ENCODE results near the gene PAN3.
"Not testable (repeated sequence)": the region's sequence is repeated elsewhere in the genome, so short reads cannot be mapped to it uniquely, and the experiment has no call there.

Gene PAN3

DNA sequence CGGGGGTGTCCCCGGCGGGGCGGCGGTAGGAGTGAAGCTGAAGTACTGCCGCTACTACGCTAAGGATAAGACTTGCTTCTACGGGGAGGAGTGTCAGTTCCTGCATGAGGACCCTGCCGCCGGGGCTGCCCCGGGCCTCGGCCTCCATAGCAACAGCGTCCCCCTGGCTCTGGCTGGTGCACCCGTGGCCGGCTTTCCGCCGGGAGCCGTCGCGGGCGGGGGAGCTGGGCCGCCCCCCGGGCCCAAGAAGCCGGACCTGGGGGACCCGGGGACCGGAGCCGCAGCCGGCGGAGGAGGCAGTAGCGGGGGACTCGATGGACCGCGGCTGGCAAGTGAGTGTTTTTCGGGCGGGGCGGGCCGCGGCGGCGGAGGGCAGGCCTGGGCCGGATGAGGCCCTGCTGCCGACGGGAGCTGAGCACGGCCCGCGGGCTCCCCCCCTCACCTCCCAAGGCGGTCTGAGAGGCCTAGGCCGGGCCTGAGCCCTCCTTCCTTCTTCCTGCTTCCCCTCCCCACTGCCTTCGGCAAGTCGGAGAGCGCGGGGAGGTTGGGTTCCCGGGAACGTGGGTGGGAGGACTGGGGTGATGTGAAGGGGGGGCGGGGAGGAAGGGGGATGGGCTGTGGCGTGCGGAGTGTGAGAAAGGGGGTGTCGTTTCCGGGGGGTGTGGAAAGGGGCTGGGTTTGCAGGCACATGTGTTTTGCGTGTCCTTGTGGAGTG is 568 bp downstream of the PAN3 start:
- H3K9me3 ChIP-seq (ENCODE audit: control insufficient read depth in 2 of 2, low read length in 2 of 2) = no peaks in the 10 kb centered on the region
- H3K36me3 ChIP-seq (ENCODE audit: control insufficient read depth in 2 of 2, insufficient read depth in 2 of 2, low read length in 2 of 2) = no peaks in the 10 kb centered on the region
- no peaks in the 10 kb centered on the region for H3K27me3 ChIP-seq (ENCODE audit: control insufficient read depth in 1 of 2, insufficient read depth in 2 of 2, low read length in 2 of 2)
- peaks cover 3% of the 10 kb centered on the region for H3K4me1 ChIP-seq (ENCODE audit: control insufficient read depth, insufficient read depth, low read length)
- peak overlapping the region; percentile 85 to 94 for H3K9ac ChIP-seq (ENCODE audit: low read length in 2 of 2)
- peak overlapping the region; percentile 89 for H3K27ac ChIP-seq (ENCODE audit: low read length)
- peak overlapping the region; percentile 87 to 91 for H3K4me3 ChIP-seq (ENCODE audit: low read length in 2 of 2)

DNA sequence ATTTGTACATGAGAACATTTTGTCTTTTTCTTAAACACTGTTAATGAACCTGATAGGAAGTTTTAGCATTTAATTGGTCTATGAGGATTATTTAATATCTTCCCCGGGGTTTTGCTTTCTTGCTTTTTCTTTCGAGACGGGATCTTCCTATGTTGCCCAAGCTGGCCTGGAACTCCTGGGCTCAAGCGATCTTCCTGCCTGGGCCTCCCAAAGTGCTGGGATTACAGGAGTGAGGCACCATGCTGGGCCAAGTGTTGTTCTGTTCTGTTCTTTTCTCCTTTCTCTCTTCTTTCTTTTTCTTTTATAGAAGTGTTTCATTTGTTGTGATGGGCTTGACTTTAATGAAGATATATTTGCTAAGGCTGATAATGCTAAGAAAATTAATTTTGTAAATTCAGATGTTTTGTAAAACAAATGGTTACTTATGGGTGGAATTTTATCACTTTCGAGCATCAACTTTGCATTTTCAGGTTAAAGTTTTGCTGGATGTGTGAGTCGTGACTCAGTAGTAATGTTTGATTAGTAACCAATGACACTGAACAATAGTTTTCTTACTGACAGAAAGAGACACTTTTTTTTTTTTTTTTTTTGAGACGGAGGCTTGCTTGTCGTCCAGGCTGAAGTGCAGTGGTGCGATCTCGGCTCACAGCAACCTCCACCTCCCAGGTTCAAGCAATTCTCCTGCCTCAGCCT is 2.2 kb downstream of the PAN3 start:
- H3K27ac ChIP-seq (ENCODE audit: low read length) = no peak overlapping the region
- peaks cover 3% of the 10 kb centered on the region for H3K4me1 ChIP-seq (ENCODE audit: control insufficient read depth, insufficient read depth, low read length)
- H3K27me3 ChIP-seq (ENCODE audit: control insufficient read depth in 1 of 2, insufficient read depth in 2 of 2, low read length in 2 of 2) = no peaks in the 10 kb centered on the region
- no peak overlapping the region for H3K9ac ChIP-seq (ENCODE audit: low read length in 2 of 2)
- peak overlapping the region; percentile 87 to 91 for H3K4me3 ChIP-seq (ENCODE audit: low read length in 2 of 2)
- H3K36me3 ChIP-seq (ENCODE audit: control insufficient read depth in 2 of 2, insufficient read depth in 2 of 2, low read length in 2 of 2) = no peaks in the 10 kb centered on the region
- no peaks in the 10 kb centered on the region for H3K9me3 ChIP-seq (ENCODE audit: control insufficient read depth in 2 of 2, low read length in 2 of 2)

DNA sequence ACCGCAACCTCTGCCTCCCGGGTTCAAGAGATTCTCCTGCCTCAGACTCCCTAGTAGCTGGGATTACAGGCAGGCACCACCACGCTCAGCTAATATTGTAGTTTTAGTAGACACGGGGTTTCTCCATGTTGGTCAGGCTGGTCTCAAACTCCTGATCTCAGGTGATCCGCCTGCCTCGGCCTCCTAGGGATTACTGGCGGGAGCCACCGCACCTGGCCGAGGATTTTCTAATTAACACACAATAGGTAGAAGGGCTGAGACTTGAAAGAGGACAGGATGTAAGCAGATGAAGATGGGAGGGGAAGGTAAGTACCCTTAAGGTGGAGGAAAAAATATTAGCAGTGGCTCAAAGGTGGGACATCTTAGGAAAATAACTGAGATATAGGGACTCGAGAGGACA is 3.2 kb downstream of the PAN3 start:
- H3K4me3 ChIP-seq (ENCODE audit: low read length in 2 of 2); H3K27ac ChIP-seq (ENCODE audit: low read length); H3K36me3 ChIP-seq (ENCODE audit: control insufficient read depth in 2 of 2, insufficient read depth in 2 of 2, low read length in 2 of 2); H3K9me3 ChIP-seq (ENCODE audit: control insufficient read depth in 2 of 2, low read length in 2 of 2); H3K27me3 ChIP-seq (ENCODE audit: control insufficient read depth in 1 of 2, insufficient read depth in 2 of 2, low read length in 2 of 2); H3K4me1 ChIP-seq (ENCODE audit: control insufficient read depth, insufficient read depth, low read length); H3K9ac ChIP-seq (ENCODE audit: low read length in 2 of 2): not testable (repeated sequence)

DNA sequence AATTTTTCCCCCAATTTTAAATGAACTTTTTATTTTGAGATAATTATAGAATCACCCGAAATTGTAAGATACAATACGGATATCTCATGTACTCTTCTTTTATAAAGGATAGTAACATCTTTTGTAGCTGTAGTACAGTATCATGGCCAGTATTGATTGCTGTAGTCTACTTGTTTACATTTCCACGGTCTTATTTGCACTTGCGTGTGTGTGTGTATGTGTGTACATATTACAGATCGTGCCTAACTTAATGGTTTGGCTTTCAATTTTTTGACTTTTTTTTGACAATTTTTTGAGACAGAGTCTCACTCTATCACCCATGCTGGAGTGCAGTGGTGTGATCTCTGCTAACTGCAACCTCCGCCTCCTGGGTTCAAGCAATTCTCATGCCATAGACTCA is 6.7 kb downstream of the PAN3 start:
- H3K36me3 ChIP-seq (ENCODE audit: control insufficient read depth in 2 of 2, insufficient read depth in 2 of 2, low read length in 2 of 2) = no peaks in the 10 kb centered on the region
- no peak overlapping the region for H3K4me3 ChIP-seq (ENCODE audit: low read length in 2 of 2)
- no peaks in the 10 kb centered on the region for H3K27me3 ChIP-seq (ENCODE audit: control insufficient read depth in 1 of 2, insufficient read depth in 2 of 2, low read length in 2 of 2)
- H3K9me3 ChIP-seq (ENCODE audit: control insufficient read depth in 2 of 2, low read length in 2 of 2) = no peaks in the 10 kb centered on the region
- H3K27ac ChIP-seq (ENCODE audit: low read length) = no peak overlapping the region
- no peaks in the 10 kb centered on the region for H3K4me1 ChIP-seq (ENCODE audit: control insufficient read depth, insufficient read depth, low read length)
- no peak overlapping the region for H3K9ac ChIP-seq (ENCODE audit: low read length in 2 of 2)

DNA sequence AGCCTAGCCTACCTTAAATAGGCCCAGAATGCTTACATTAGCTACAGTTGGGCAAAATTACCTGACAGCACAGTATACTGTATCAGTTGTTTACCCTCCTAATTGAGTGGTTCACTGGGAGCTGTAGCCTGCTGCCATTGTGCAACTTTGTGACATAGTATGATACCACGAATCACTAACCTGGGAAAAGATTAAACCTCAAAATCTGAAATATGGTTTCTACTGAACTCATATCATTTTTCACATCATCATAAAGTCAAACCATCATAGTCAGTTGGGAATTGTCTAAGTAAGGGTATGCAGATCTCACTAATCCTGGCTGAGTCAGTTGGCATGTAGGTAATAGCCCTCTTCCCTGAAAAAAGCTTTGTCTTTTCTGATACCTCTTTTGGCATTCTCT is 9.2 kb downstream of the PAN3 start:
- Histone ChIP-seq H3K4me1 (ENCODE audit: control insufficient read depth, insufficient read depth, low read length) (no peaks in the 10 kb centered on the region), H3K4me3 (ENCODE audit: low read length in 2 of 2) (no peak overlapping the region), H3K27me3 (ENCODE audit: control insufficient read depth in 1 of 2, insufficient read depth in 2 of 2, low read length in 2 of 2) (no peaks in the 10 kb centered on the region), H3K9me3 (ENCODE audit: control insufficient read depth in 2 of 2, low read length in 2 of 2) (no peaks in the 10 kb centered on the region), H3K27ac (ENCODE audit: low read length) (no peak overlapping the region), H3K36me3 (ENCODE audit: control insufficient read depth in 2 of 2, insufficient read depth in 2 of 2, low read length in 2 of 2) (no peaks in the 10 kb centered on the region), H3K9ac (ENCODE audit: low read length in 2 of 2) (no peak overlapping the region)

DNA sequence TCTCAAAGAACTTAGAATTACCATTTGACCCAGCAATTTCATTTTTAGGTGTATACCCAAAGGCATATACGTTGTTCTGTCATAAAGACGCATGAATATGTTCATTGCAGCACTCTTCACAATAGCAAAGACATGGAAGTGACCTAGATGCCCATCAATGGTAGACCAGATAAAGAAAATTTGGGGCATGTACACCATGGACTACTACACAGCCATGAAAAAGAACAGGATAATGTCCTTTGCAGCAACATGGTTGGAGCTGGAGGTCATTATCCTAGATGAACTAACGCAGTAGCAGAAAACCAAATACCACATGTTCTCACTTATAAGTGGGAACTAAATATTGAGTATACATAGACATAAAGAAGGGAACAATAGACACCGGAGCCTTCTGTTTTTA is 20.7 kb downstream of the PAN3 start:
- no peaks in the 10 kb centered on the region for H3K9me3 ChIP-seq (ENCODE audit: control insufficient read depth in 2 of 2, low read length in 2 of 2)
- H3K4me1 ChIP-seq (ENCODE audit: control insufficient read depth, insufficient read depth, low read length) = no peaks in the 10 kb centered on the region
- no peak overlapping the region for H3K4me3 ChIP-seq (ENCODE audit: low read length in 2 of 2)
- H3K36me3 ChIP-seq (ENCODE audit: control insufficient read depth in 2 of 2, insufficient read depth in 2 of 2, low read length in 2 of 2) = no peaks in the 10 kb centered on the region
- H3K27me3 ChIP-seq (ENCODE audit: control insufficient read depth in 1 of 2, insufficient read depth in 2 of 2, low read length in 2 of 2) = no peaks in the 10 kb centered on the region
- H3K27ac ChIP-seq (ENCODE audit: low read length) = no peak overlapping the region
- no peak overlapping the region for H3K9ac ChIP-seq (ENCODE audit: low read length in 2 of 2)

DNA sequence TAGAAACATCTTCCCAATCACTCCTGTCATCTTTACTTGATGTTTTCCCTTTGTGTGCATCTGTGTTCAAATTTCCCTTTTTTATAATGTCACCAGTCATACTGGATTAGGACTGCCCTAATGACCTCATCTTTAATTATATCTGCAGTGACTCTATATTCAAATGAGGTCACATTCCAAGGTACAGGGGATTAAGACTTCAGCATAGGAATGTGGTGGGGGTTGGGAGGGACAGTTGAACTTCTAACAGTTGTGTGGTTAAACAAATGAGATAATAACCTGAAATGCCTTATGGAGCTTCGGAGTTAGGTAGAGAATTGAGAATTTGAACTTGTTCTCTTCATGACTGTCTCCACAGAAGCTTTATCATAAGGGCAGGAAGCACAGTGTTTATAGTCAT is 23.0 kb downstream of the PAN3 start:
- H3K27me3 ChIP-seq (ENCODE audit: control insufficient read depth in 1 of 2, insufficient read depth in 2 of 2, low read length in 2 of 2) = no peaks in the 10 kb centered on the region
- H3K36me3 ChIP-seq (ENCODE audit: control insufficient read depth in 2 of 2, insufficient read depth in 2 of 2, low read length in 2 of 2) = no peaks in the 10 kb centered on the region
- no peaks in the 10 kb centered on the region for H3K9me3 ChIP-seq (ENCODE audit: control insufficient read depth in 2 of 2, low read length in 2 of 2)
- H3K4me1 ChIP-seq (ENCODE audit: control insufficient read depth, insufficient read depth, low read length) = no peaks in the 10 kb centered on the region
- no peak overlapping the region for H3K4me3 ChIP-seq (ENCODE audit: low read length in 2 of 2)
- no peak overlapping the region for H3K9ac ChIP-seq (ENCODE audit: low read length in 2 of 2)
- no peak overlapping the region for H3K27ac ChIP-seq (ENCODE audit: low read length)

DNA sequence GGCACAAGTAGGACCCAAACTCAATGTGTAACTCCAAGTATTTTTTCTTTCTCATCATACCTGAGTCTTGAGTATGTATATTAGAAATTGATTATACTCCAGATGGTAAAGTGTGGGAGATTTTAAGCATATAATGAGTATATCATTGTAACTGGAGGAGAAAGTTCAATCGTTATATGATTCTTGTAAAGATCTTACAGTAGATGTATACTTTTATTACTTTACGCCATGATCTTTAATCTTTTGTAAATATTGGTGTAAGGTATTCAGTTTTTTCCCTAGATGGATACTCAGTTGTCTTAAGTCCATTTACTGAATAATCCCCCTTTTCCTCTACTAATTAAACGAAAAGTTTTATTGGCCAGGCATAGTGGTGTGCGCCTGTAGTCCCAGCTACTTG is 25.2 kb downstream of the PAN3 start:
- H3K27ac ChIP-seq (ENCODE audit: low read length) = no peak overlapping the region
- no peaks in the 10 kb centered on the region for H3K4me1 ChIP-seq (ENCODE audit: control insufficient read depth, insufficient read depth, low read length)
- no peaks in the 10 kb centered on the region for H3K36me3 ChIP-seq (ENCODE audit: control insufficient read depth in 2 of 2, insufficient read depth in 2 of 2, low read length in 2 of 2)
- no peaks in the 10 kb centered on the region for H3K27me3 ChIP-seq (ENCODE audit: control insufficient read depth in 1 of 2, insufficient read depth in 2 of 2, low read length in 2 of 2)
- no peak overlapping the region for H3K9ac ChIP-seq (ENCODE audit: low read length in 2 of 2)
- no peak overlapping the region for H3K4me3 ChIP-seq (ENCODE audit: low read length in 2 of 2)
- H3K9me3 ChIP-seq (ENCODE audit: control insufficient read depth in 2 of 2, low read length in 2 of 2) = no peaks in the 10 kb centered on the region

DNA sequence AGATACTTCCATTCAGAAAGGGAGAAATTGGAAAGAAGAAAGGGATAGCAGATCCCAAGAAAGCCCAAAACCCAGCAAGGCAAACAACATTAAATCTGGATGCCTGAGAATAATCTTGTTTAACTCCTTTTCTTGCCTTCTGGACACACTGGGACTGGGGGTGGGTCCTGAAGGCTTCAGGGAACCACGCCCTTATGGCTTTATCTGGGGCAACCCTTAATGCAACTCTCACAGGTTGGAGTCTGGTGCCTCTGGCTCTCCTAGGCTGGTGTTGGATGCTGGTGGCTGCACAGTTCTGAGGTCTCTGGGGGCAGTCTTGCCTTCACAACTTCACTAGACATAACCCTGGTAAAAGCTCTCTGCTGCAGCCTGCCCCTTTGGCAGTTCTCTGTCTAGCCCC is 27.9 kb downstream of the PAN3 start:
- H3K36me3 ChIP-seq (ENCODE audit: control insufficient read depth in 2 of 2, insufficient read depth in 2 of 2, low read length in 2 of 2) = no peaks in the 10 kb centered on the region
- no peaks in the 10 kb centered on the region for H3K9me3 ChIP-seq (ENCODE audit: control insufficient read depth in 2 of 2, low read length in 2 of 2)
- no peaks in the 10 kb centered on the region for H3K27me3 ChIP-seq (ENCODE audit: control insufficient read depth in 1 of 2, insufficient read depth in 2 of 2, low read length in 2 of 2)
- H3K9ac ChIP-seq (ENCODE audit: low read length in 2 of 2) = no peak overlapping the region
- no peak overlapping the region for H3K4me3 ChIP-seq (ENCODE audit: low read length in 2 of 2)
- no peak overlapping the region for H3K27ac ChIP-seq (ENCODE audit: low read length)
- no peaks in the 10 kb centered on the region for H3K4me1 ChIP-seq (ENCODE audit: control insufficient read depth, insufficient read depth, low read length)

DNA sequence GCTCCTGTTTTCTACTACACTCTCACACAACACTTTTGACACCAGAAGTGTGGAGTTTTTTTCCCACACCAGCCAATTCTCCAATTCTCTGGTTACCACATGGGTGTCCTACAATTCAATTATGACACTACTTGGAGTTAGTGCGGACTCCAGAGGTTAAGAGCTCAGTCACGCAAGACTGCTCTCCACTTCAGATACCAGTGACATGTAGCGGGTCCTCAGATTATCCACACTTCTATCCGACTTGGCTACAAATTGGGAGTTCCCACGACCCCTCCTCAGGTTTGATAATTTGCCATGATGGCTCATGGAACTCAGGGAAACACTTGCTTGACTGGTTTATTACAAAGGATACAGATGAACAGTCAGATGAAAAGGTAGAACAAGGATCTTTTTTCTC is 32.9 kb downstream of the PAN3 start:
- H3K4me1 ChIP-seq (ENCODE audit: control insufficient read depth, insufficient read depth, low read length) = no peaks in the 10 kb centered on the region
- no peak overlapping the region for H3K27ac ChIP-seq (ENCODE audit: low read length)
- no peak overlapping the region for H3K4me3 ChIP-seq (ENCODE audit: low read length in 2 of 2)
- H3K9ac ChIP-seq (ENCODE audit: low read length in 2 of 2) = no peak overlapping the region
- no peaks in the 10 kb centered on the region for H3K27me3 ChIP-seq (ENCODE audit: control insufficient read depth in 1 of 2, insufficient read depth in 2 of 2, low read length in 2 of 2)
- H3K36me3 ChIP-seq (ENCODE audit: control insufficient read depth in 2 of 2, insufficient read depth in 2 of 2, low read length in 2 of 2) = no peaks in the 10 kb centered on the region
- H3K9me3 ChIP-seq (ENCODE audit: control insufficient read depth in 2 of 2, low read length in 2 of 2) = no peaks in the 10 kb centered on the region

DNA sequence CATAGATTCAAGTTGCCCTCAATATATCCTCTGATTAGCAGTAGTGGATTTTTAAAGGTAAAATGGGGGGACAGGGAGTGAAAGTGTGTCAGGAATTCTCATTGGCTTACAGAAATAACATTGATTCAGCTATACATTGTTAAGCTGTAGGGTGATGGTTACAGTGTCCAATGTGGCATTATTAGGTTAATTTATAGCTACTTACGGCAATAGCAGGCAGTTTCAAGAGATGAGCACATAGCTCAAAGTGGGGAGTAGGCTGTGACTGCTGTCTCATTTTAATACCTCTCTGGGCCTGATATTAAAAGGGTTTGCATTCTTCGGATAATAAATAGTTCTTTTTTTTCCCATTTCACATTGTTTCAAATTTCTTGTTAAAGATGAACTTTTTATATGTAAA is 34.6 kb downstream of the PAN3 start:
- Histone ChIP-seq H3K4me1 (ENCODE audit: control insufficient read depth, insufficient read depth, low read length) (no peaks in the 10 kb centered on the region), H3K9me3 (ENCODE audit: control insufficient read depth in 2 of 2, low read length in 2 of 2) (no peaks in the 10 kb centered on the region), H3K4me3 (ENCODE audit: low read length in 2 of 2) (no peak overlapping the region), H3K27me3 (ENCODE audit: control insufficient read depth in 1 of 2, insufficient read depth in 2 of 2, low read length in 2 of 2) (no peaks in the 10 kb centered on the region), H3K9ac (ENCODE audit: low read length in 2 of 2) (no peak overlapping the region), H3K27ac (ENCODE audit: low read length) (no peak overlapping the region), H3K36me3 (ENCODE audit: control insufficient read depth in 2 of 2, insufficient read depth in 2 of 2, low read length in 2 of 2) (no peaks in the 10 kb centered on the region)
